NCI-H2227 treated with DMSO at 0.1 percent for 48 hours (cell line): ENCODE results near the gene RANBP3L.

Experiments
- DNase-seq: peaks from one replicate; lab custom pipeline; 2025; lab: John Stamatoyannopoulos, UW

Gene RANBP3L

DNA sequence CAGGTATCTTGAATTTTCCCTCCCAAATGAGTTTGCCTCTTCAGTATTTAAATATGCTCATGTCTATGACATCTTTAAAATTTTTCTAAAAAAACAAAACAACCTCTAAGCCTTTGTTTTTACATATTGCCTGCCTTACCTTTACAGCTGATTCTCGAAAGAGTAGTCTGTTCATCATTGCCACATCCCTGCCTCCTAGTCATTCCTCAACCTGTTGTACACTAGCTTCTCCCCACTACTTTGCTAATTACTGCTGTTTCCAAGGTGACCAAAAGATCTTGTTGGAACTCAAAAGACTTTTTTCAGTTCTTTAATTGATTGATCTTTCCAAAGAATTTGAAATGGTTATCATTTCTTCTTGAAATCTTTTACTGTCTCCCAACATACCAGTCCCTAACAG lies 58.0 kb downstream of the RANBP3L start:
- no peak for DNase-seq

GRCh38 chr5:36242534-36243485 lies 58.9 kb downstream of the RANBP3L start:
- DNase-seq: no peak

DNA sequence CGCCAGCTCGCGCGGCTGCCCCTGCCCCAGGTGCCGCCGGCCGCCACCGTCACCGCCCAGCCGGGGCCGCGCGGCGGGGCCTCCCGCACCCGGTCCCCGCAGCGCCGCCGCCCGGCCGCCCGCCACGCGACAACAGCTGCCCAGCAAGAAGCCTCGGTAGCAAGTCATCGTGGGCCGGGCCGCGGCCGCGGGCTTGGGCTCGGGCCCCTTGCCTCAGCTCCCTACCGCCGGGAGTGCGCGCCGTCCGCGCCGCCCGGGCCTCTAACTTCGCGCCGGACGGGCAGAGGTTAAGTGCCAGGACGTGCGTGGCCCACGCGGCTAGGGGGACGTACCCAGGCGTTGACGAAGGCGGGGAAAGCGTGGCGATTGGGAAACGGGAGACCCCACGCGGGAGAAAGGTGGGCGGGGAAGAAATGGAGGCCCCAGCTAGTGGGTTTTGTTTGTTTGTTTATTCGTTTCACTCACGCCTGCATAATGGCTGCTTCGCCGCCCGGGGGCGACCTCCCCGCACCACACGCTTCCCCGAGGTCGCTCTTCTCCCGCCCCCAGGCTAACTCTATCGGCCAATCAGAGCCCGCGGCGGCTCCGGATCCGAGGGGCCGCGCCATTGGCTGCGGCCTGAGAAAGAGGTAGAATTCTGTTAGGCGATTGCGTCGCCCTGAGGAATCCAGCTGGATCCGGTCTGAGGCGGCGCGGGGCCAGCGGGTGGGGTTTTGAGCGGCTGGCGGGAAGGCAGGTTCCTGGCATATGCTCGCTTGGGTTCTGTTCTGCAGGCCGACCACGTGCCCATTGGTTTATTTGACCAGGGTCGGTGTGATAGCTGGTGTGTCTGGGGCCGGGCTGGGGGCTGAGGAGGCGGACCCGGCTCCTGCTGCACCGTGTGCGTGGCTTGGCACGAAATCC lies 59.8 kb downstream of the RANBP3L start, which contains the start of gene NADK2:
TSS of gene NADK2 (minus strand) at position 295 of the 903 bp plus-strand sequence. CDS start at position 168, 127 bp downstream.
- peak; percentile 99 for DNase-seq

GRCh38 chr5:36240779-36241630 lies 60.7 kb downstream of the RANBP3L start:
- peak; percentile 53 for DNase-seq

GRCh38 chr5:36239370-36240293 lies 62.1 kb downstream of the RANBP3L start:
- DNase-seq: no peak

DNA sequence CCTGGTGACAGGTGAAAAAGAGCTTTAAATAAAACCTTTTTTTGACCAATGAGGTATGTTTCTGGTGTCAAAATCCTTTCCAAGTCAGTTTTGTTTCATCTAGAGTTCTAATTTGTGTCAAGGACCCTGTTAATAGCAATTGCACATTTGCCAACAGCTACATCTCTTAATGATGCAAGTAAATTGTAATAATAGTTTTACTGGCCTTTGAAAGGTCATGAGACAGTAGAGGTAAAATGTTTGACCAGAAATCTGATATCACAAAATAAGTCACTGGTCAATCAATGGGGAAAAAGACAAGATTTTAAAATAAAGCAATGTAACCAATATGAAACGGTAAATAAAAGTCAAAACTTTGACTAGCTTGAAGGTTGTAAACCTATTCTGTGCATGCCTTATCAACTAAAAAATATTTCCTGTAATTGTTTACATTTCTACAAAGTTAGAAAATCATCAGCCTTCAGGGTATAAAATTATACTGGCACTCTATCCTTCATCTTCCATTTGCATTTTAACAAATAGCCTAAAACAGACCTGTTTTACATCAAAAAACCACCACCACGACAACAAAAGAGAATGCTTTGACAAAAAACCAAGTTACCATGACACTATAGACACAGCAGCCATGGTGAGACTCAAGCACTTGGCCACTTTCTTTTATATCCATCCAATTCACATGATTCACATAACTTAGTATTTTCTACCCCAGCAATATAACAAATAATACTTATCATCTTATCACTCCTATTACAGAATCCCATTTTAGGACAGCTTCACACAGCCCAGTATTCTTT lies 63.0 kb downstream of the RANBP3L start:
- no peak for DNase-seq

- DNase-seq: no peak
Measured at GRCh38 chr5:36237751-36238150, 64.0 kb downstream of the RANBP3L start.

GRCh38 chr5:36236801-36237200 lies 64.9 kb downstream of the RANBP3L start:
- no peak for DNase-seq

GRCh38 chr5:36232533-36232932 lies 69.2 kb downstream of the RANBP3L start:
- DNase-seq: no peak

- DNase-seq: no peak
Measured at GRCh38 chr5:36230151-36230790, 71.4 kb downstream of the RANBP3L start.

GRCh38 chr5:36228505-36228904 lies 73.2 kb downstream of the RANBP3L start:
- DNase-seq: no peak

- DNase-seq: no peak
Measured at GRCh38 chr5:36227046-36227445, 74.7 kb downstream of the RANBP3L start.

GRCh38 chr5:36222620-36223019 lies 79.1 kb downstream of the RANBP3L start:
- DNase-seq: no peak

DNA sequence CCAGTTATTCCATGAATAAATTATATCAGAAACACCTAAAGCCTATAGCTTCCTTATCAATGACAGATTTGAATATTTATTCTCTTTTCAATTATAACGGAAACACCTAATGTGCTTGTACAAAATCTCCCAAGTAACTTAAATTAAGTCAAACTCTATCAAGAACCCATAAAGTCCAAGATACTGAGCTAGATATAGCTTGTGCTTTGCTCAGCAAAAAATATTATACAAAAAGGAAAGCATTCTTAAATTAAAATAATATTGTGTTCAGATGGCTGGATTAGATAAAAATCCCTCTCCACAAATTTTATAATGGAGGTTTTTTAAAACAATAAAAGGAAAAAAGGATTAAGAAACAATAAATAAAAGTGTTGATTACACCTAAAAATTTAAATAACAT lies 83.7 kb downstream of the RANBP3L start:
- no peak for DNase-seq

GRCh38 chr5:36217567-36217966 lies 84.1 kb downstream of the RANBP3L start:
- DNase-seq: no peak

DNA sequence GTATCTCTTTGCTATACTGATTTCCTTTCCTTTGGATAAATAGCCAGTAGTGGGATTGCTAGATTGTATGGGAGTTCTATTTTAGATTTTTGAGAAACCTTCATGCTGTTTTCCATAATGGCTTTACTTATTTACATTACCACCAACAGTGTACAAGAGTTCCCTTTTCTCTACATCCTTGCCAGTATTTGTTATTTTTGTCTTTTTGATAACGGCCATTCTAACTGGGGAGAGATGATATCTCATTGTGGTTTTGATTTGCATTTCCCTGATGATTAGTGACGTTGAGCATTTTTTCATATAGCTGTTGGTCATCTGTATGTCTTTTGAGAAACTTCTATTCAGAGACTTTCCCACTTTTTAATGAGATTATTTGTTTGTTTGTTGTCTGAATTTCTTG lies 85.8 kb downstream of the RANBP3L start:
- no peak for DNase-seq

DNA sequence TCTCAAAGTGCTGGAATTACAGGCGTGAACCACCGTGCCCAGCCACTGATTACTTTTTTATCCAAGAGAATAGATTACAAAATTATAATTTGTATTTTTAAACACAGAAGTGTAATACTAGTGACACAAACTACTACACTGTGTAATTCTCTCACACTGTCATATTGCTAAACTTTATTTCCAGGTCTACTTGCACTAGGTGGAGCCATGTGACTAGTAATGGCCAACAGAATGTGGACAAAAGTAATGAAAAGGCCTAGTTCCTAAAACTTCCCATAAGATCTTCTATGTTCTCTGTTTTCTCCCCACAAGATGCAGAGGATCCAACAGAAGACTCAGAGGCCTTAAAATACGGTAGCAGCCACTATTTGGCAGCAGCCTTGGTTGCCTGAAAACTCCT lies 87.3 kb downstream of the RANBP3L start:
- no peak for DNase-seq

- DNase-seq: no peak
Measured at GRCh38 chr5:36209664-36210063, 92.0 kb downstream of the RANBP3L start.

- no peak for DNase-seq
Measured at GRCh38 chr5:36208786-36209185, 92.9 kb downstream of the RANBP3L start.
